Measurements from ENCODE around the gene NAMPT. TPM values are rescaled to one million over a fixed set of nuclear protein-coding genes. Genes with fewer than 3 reads are reported as not detected.

NAMPT gene
- total RNA-seq, 4 donors from 2014 or later: 60.5 to 299 (median 121) TPM

DNA sequence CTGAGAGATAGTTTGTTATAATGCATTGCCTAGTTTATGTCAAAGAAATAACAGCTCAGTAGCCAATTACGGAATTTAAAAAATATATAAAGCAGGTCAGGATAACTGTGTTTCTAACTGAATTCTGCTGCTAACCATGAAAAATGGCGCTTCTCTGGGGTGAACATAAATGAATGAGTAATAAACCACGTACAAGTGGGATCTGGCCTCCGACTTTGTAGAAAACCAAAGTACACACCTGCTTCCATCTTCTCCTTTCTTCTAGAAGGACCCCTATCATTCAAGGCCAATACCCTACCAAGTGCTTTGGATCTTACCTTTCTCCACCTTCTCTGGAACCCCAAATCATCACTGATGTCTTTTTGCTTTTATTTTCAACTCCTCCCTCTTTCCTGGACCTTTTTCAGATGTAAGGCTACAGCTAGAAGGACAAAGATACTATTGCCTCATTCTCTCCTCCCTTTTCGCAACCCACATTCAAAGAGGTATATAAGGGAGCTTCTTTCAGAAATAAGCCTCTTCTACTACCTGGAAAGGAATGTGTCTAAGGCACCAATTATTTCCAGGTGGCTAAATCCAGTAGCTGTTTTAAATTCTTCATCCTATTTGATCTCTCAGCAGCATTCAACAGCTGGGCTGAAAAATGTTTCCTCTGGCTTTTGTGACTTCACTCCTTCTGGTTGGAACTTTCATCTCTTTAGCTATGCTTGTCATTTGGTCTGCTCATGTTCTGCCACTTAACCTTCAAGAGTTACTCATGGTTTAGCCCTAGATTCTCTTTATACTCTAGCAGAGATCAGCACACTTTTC, 37.7 kb downstream of the NAMPT start:
- H3K27ac ChIP-seq: no peak overlapping the region
- intact Hi-C loops (cut with DNase I): no loop called here

DNA sequence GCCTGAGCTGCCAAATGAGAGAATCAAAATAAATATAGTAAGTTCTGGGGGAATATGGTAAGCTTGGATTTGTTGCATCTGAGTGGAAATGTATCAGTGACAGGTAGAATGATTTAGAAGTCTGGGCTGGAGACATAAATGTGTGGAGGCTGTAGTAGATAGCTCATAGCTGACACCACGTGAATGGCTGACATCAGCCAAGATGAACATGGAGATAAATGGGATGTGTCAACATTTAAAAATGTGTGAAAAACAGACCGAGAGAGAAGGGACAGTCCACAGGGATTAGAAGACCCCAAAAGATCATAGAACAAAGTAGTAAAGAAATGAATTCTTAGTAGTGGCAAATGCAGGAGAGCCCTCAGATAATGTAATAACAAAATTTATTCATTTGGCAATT, 40.9 kb downstream of the NAMPT start:
- intact Hi-C loops (cut with DNase I): no loop called here
- TF ChIP-seq, protein P1, sequence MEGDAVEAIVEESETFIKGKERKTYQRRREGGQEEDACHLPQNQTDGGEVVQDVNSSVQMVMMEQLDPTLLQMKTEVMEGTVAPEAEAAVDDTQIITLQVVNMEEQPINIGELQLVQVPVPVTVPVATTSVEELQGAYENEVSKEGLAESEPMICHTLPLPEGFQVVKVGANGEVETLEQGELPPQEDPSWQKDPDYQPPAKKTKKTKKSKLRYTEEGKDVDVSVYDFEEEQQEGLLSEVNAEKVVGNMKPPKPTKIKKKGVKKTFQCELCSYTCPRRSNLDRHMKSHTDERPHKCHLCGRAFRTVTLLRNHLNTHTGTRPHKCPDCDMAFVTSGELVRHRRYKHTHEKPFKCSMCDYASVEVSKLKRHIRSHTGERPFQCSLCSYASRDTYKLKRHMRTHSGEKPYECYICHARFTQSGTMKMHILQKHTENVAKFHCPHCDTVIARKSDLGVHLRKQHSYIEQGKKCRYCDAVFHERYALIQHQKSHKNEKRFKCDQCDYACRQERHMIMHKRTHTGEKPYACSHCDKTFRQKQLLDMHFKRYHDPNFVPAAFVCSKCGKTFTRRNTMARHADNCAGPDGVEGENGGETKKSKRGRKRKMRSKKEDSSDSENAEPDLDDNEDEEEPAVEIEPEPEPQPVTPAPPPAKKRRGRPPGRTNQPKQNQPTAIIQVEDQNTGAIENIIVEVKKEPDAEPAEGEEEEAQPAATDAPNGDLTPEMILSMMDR (IDR thresholded peaks at IDR 0.05): no peak
- TF ChIP-seq POLR2A (IDR thresholded peaks at IDR 0.05): no peak
- H3K9me3 ChIP-seq: no peaks in the 10 kb centered on the region
- H3K27ac ChIP-seq: no peak overlapping the region
- H3K4me1 ChIP-seq: no peaks in the 10 kb centered on the region
- H3K27me3 ChIP-seq: no peaks in the 10 kb centered on the region
- 81 to 88% methylated on average over 2 of the region's 2 CpGs for WGBS, 2 donors
- peaks cover 0 to 3% of the 10 kb centered on the region in 2 donors for H3K36me3 ChIP-seq
- H3K4me3 ChIP-seq (replicated peaks in 1 of 3): no peak overlapping the region
- no peak for DNase-seq

More for the DNA sequence above, 37.7 kb downstream of the NAMPT start:
- no peak for DNase-seq
- no peaks in the 10 kb centered on the region for H3K4me1 ChIP-seq
- H3K36me3 ChIP-seq: peaks cover 7 to 8% of the 10 kb centered on the region in 2 donors
- no peaks in the 10 kb centered on the region for H3K27me3 ChIP-seq
- H3K4me3 ChIP-seq (replicated peaks in 1 of 3): no peak overlapping the region
- no peaks in the 10 kb centered on the region for H3K9me3 ChIP-seq
- TF ChIP-seq POLR2A (IDR thresholded peaks at IDR 0.05): no peak
- 86 to 87% methylated on average over 5 of the region's 5 CpGs for WGBS, 2 donors

DNA sequence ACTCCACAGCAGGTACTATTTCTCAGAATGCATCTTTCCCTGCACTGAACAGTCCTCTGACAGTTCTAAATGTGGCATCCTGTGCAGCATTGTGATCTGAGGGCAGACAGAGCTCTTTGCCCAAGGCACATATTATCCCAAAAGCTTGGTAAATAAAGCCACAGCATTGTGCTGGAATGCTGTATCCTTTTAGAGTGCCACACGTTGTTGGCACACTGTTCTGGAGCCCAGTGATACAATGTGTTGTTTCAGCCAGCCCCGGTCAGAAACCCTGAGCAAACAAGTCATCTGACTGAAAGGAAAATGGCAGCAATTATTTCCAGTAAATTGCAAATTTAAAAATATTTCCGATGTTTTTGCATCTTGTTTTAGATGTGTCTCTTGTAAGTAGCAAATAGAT, 45.4 kb downstream of the NAMPT start:
- intact Hi-C loops (cut with DNase I): no loop called here
- no peak for DNase-seq
- TF ChIP-seq, protein P1 (IDR thresholded peaks at IDR 0.05): no peak
- TF ChIP-seq POLR2A (IDR thresholded peaks at IDR 0.05): no peak
- Histone ChIP-seq H3K27ac (no peak overlapping the region), H3K4me3 (replicated peaks in 1 of 3) (no peak overlapping the region), H3K36me3 (no peaks in the 10 kb centered on the region), H3K9me3 (no peaks in the 10 kb centered on the region), H3K27me3 (no peaks in the 10 kb centered on the region), H3K4me1 (no peaks in the 10 kb centered on the region)
- WGBS, 2 donors: 81 to 87% methylated on average over 3 of the region's 3 CpGs

DNA sequence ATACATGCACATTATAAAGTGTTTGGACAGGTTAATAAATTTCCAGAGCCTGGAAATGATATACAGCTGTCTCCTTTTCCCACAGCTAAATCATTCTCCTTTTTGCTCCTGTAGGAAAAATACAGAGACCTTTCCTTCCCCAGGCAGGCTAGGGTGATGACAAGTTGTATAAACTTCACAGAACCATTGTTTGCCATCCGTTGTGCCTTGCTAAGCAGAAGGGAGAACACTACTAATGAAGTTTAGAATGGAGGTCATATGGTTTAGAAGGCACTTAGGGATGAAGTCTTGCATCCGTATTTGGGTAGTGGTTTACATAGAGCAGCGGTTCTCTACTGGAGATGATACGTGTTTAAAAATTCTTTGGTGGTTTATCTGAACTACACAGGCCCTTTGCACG, 46.0 kb downstream of the NAMPT start:
- Histone ChIP-seq H3K4me1 (no peaks in the 10 kb centered on the region), H3K9me3 (no peaks in the 10 kb centered on the region), H3K36me3 (no peaks in the 10 kb centered on the region), H3K4me3 (replicated peaks in 1 of 3) (no peak overlapping the region), H3K27me3 (no peaks in the 10 kb centered on the region), H3K27ac (no peak overlapping the region)
- no peak for DNase-seq
- 75 to 80% methylated on average over 5 of the region's 5 CpGs for WGBS, 2 donors
- intact Hi-C loops (cut with DNase I): no loop called here
- no peak for TF ChIP-seq POLR2A (IDR thresholded peaks at IDR 0.05)
- TF ChIP-seq, protein P1 (IDR thresholded peaks at IDR 0.05): no peak

DNA sequence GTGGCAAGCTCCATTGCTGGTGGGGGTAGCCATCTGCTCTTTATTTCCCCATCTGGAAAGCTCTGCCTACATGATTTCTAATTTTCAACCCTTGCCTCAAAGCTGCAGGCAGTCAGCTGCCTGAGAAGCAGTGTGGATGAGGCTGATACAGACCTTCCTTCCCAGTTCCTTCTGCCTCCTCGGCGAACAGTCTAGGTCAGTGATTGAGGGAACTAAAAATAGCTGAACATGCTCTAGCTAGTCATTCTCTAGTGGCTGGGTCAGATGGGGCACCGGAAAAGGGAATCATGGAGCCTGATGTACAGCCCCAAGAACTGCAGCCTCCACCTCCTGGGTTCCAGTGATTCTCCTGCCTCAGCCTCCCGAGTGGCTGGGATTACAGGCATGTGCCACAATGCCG, 48.7 kb downstream of the NAMPT start:
- 74 to 77% methylated on average over 5 of the region's 5 CpGs for whole genome bisulfite sequencing, 2 donors
- TF ChIP-seq, protein P1 (IDR thresholded peaks at IDR 0.05): no peak
- no peak for TF ChIP-seq POLR2A (IDR thresholded peaks at IDR 0.05)
- no peak overlapping the region for H3K4me3 ChIP-seq (replicated peaks in 1 of 3)
- intact Hi-C loops (cut with DNase I): no loop called here
- no peaks in the 10 kb centered on the region for H3K27me3 ChIP-seq
- no peak for DNase-seq
- H3K27ac ChIP-seq: no peak overlapping the region
- no peaks in the 10 kb centered on the region for H3K36me3 ChIP-seq
- H3K9me3 ChIP-seq: no peaks in the 10 kb centered on the region
- H3K4me1 ChIP-seq: no peaks in the 10 kb centered on the region

All from thyroid gland (tissue), 4 donors.